H4 (cell line): ENCODE results near the gene GPR157. TPM values are rescaled to one million over a fixed set of nuclear protein-coding genes. Genes with fewer than 3 reads are reported as not detected.
A peak's percentile ranks its signal among the peaks of the same experiment; 100 is the strongest.
"Not testable (repeated sequence)": the region's sequence is repeated elsewhere in the genome, so short reads cannot be mapped to it uniquely, and the experiment has no call there.

Experiments used
- DNase-seq: peaks from one replicate; pipeline ENCODE4 v3.0.0-alpha.2; 2015; ENCODE audit warnings: low spot score
- total RNA-seq: library from RNA; depleted of rRNA; stranded (reverse); fragments of >200 nt; shearing (Covaris generic); gene quantifications from 2 replicates; pipeline ENCODE4 v1.2.3, GENCODE V29; 2014; rRNA removed

Gene GPR157
- total RNA-seq = 1.9 TPM in 2 replicates

- peak; percentile 51 for DNase-seq
Observed at GRCh38 chr1:9128520-9129265, at the start of gene GPR157. Gene GPR157, minus strand, starts transcription at chr1:9129102. Its CDS starts 75 bp downstream, at chr1:9129027.

GRCh38 chr1:9174762-9175161 lies 45.9 kb upstream of the GPR157 start:
- no peak for DNase-seq

GRCh38 chr1:9174243-9174642 lies 45.3 kb upstream of the GPR157 start:
- DNase-seq = no peak

- no peak for DNase-seq
Observed at GRCh38 chr1:9169601-9170137, 40.8 kb upstream of the GPR157 start.

GRCh38 chr1:9167638-9168037 lies 38.7 kb upstream of the GPR157 start:
- no peak for DNase-seq

- no peak for DNase-seq
Observed at GRCh38 chr1:9166289-9167235, 37.7 kb upstream of the GPR157 start.

GRCh38 chr1:9165396-9165795 lies 36.5 kb upstream of the GPR157 start:
- DNase-seq = no peak

- DNase-seq = no peak
Observed at GRCh38 chr1:9164919-9165318, 36.0 kb upstream of the GPR157 start.

- no peak for DNase-seq
Observed at GRCh38 chr1:9164532-9164900, 35.6 kb upstream of the GPR157 start.

- no peak for DNase-seq
Observed at GRCh38 chr1:9161963-9162362, 33.1 kb upstream of the GPR157 start.

- DNase-seq = no peak
Observed at GRCh38 chr1:9161342-9161741, 32.4 kb upstream of the GPR157 start.

GRCh38 chr1:9160079-9160717 lies 31.3 kb upstream of the GPR157 start:
- DNase-seq = no peak

GRCh38 chr1:9155879-9156278 lies 27.0 kb upstream of the GPR157 start:
- no peak for DNase-seq

- DNase-seq = not testable (repeated sequence)
Observed at GRCh38 chr1:9155405-9155804, 26.5 kb upstream of the GPR157 start.

GRCh38 chr1:9153152-9153551 lies 24.2 kb upstream of the GPR157 start:
- DNase-seq = no peak

- DNase-seq = no peak
Observed at GRCh38 chr1:9152535-9152934, 23.6 kb upstream of the GPR157 start.

GRCh38 chr1:9151328-9151860 lies 22.5 kb upstream of the GPR157 start:
- DNase-seq = no peak

GRCh38 chr1:9150582-9151327 lies 21.9 kb upstream of the GPR157 start:
- no peak for DNase-seq

GRCh38 chr1:9149837-9150581 lies 21.1 kb upstream of the GPR157 start:
- DNase-seq = no peak

GRCh38 chr1:9149151-9149550 lies 20.2 kb upstream of the GPR157 start:
- no peak for DNase-seq
